CD8-positive, alpha-beta memory T cell (primary cell): ENCODE measurements around the gene CDH23. TPM values are rescaled to one million over a fixed set of nuclear protein-coding genes. Genes with fewer than 3 reads are reported as not detected.
A peak's percentile ranks its signal among the peaks of the same experiment; 100 is the strongest.

Experiments used
- CTCF ChIA-PET: fragments of 350-600 bp; sonication (Branson Sonifier 250); formaldehyde crosslinking; loops from one replicate; lab custom pipeline; 2021; ENCODE audit warnings: antibody characterized with exemption; lab: Charles Lee
- POLR2A ChIA-PET: fragments of 350-600 bp; sonication (Branson Sonifier 250); formaldehyde crosslinking; loops from one replicate; lab custom pipeline; 2021; ENCODE audit warnings: antibody characterized with exemption; lab: Charles Lee
- DNase-seq, 5 donors: peaks; one replicate each; pipeline versions ENCODE4 v3.0.0 to v3.0.0-alpha.2; 2020 to 2022; ENCODE audit warnings: mixed read lengths in 1 of 5
- H3K27ac ChIP-seq: one replicate; pipeline ENCODE4 v1.7.0; 2013; ENCODE audit warnings: low read depth, mild to moderate bottlenecking, low read length, moderate library complexity
- H3K27me3 ChIP-seq: 2 replicates; pipeline ENCODE4 v1.7.0; 2013; ENCODE audit warnings: low read length, mild to moderate bottlenecking; ENCODE audit not compliant: insufficient read depth, poor library complexity, severe bottlenecking
- H3K36me3 ChIP-seq: 2 replicates; pipeline ENCODE4 v1.7.0; 2013; ENCODE audit warnings: mild to moderate bottlenecking, low read length, moderate library complexity; ENCODE audit not compliant: insufficient read depth
- H3K4me1 ChIP-seq: 2 replicates; pipeline ENCODE4 v1.7.0; 2013; ENCODE audit warnings: mild to moderate bottlenecking, low read length, moderate library complexity; ENCODE audit not compliant: insufficient read depth
- H3K4me3 ChIP-seq: 2 replicates; pipeline ENCODE4 v1.7.0; 2013; ENCODE audit warnings: mild to moderate bottlenecking, low read length
- H3K9me3 ChIP-seq: 2 replicates; pipeline ENCODE4 v1.7.0; 2013; ENCODE audit warnings: mild to moderate bottlenecking, low read length
- H3K27ac Mint-ChIP-seq, 8 donors: one replicate each; pipeline ENCODE4 v1.8.0; 2020 to 2021; ENCODE audit warnings: mixed read lengths in 8 of 8, mild to moderate bottlenecking in 6 of 8, inconsistent platforms in 3 of 8, moderate library complexity in 3 of 8
- H3K27me3 Mint-ChIP-seq, 2 donors: one replicate each; pipeline ENCODE4 v1.8.0; 2020 to 2021; ENCODE audit warnings: mixed read lengths in 2 of 2, mild to moderate bottlenecking in 1 of 2, moderate library complexity in 1 of 2
- H3K36me3 Mint-ChIP-seq, 3 donors: one replicate each; pipeline ENCODE4 v1.8.0; 2020 to 2021; ENCODE audit warnings: mixed read lengths in 3 of 3, inconsistent platforms in 1 of 3, mild to moderate bottlenecking in 1 of 3
- H3K4me1 Mint-ChIP-seq, 3 donors: one replicate each; pipeline ENCODE4 v1.8.0; 2020 to 2021; ENCODE audit warnings: mixed read lengths in 3 of 3, inconsistent platforms in 1 of 3, mild to moderate bottlenecking in 1 of 3
- H3K4me3 Mint-ChIP-seq, 7 donors: one replicate each; pipeline ENCODE4 v1.8.0; 2020 to 2021; ENCODE audit warnings: mixed read lengths in 7 of 7, mild to moderate bottlenecking in 6 of 7, moderate library complexity in 4 of 7, inconsistent platforms in 2 of 7
- H3K9me3 Mint-ChIP-seq, 5 donors: one replicate each; pipeline ENCODE4 v1.8.0; 2020 to 2022; ENCODE audit warnings: mixed read lengths in 5 of 5, mild to moderate bottlenecking in 3 of 5, moderate library complexity in 2 of 5, inconsistent platforms in 1 of 5
- polyA plus RNA-seq: library from polyadenylated mRNA; unstranded; fragments of 300-500 nt; fragmentation: Illumina TruSeq; gene quantifications from one replicate; pipeline ENCODE4 v1.2.3, GENCODE V29; 2021
- total RNA-seq, 2 experiments: library from RNA; stranded (reverse); gene quantifications; one replicate each; pipeline ENCODE4 v1.2.3, GENCODE V29; 2021

Gene CDH23
- total and polyA plus RNA-seq, 3 experiments from 2014 or later: 0.74 to 2.0 (median 0.78) TPM

- H3K4me1 ChIP-seq: no peaks in the 10 kb centered on the region
- Mint-ChIP-seq H3K4me1 (peaks cover 0 to 6% (median 2%) of the 10 kb centered on the region in 3 donors), H3K36me3 (no peaks in the 10 kb centered on the region), H3K27ac (no peak overlapping the region), H3K9me3 (no peaks in the 10 kb centered on the region), H3K4me3 (no peak overlapping the region), H3K27me3 (peaks cover 0 to 6% of the 10 kb centered on the region in 2 donors)
- H3K27ac ChIP-seq: no peak overlapping the region
- no peak for DNase-seq
- ChIA-PET POLR2A (no interaction called here), CTCF (no interaction called here)
- H3K36me3 ChIP-seq: no peaks in the 10 kb centered on the region
- no peak overlapping the region for H3K4me3 ChIP-seq
- H3K9me3 ChIP-seq: no peaks in the 10 kb centered on the region
- H3K27me3 ChIP-seq: no peaks in the 10 kb centered on the region
Measured at GRCh38 chr10:71681977-71682376, 285.3 kb downstream of the CDH23 start.

GRCh38 chr10:71683301-71683700, 286.6 kb downstream of the CDH23 start:
- Mint-ChIP-seq H3K4me3 (no peak overlapping the region), H3K27ac (peak overlapping the region in 1 of 8 donors; percentile 28), H3K9me3 (peaks cover 0 to 5% (median 2%) of the 10 kb centered on the region in 5 donors), H3K27me3 (peaks cover 0 to 6% of the 10 kb centered on the region in 2 donors), H3K36me3 (peaks cover 0 to 2% (median 0%) of the 10 kb centered on the region in 3 donors), H3K4me1 (peaks cover 0 to 6% (median 5%) of the 10 kb centered on the region in 3 donors)
- no peaks in the 10 kb centered on the region for H3K36me3 ChIP-seq
- no peaks in the 10 kb centered on the region for H3K4me1 ChIP-seq
- no peak for DNase-seq
- no peak overlapping the region for H3K27ac ChIP-seq
- CTCF ChIA-PET: interaction anchor here (0.7 kb wide), 1 partner anchor 18 kb away, joined by 3 read pairs; no protein-coding TSS in a partner anchor
- POLR2A ChIA-PET: no interaction called here
- H3K27me3 ChIP-seq: no peaks in the 10 kb centered on the region
- no peaks in the 10 kb centered on the region for H3K9me3 ChIP-seq
- H3K4me3 ChIP-seq: no peak overlapping the region

- POLR2A ChIA-PET: no interaction called here
Measured at GRCh38 chr10:71684356-71685173, 287.8 kb downstream of the CDH23 start.

GRCh38 chr10:71685554-71686232, 289.0 kb downstream of the CDH23 start:
- Mint-ChIP-seq H3K4me3 (no peak overlapping the region), H3K27me3 (no peaks in the 10 kb centered on the region), H3K9me3 (peaks cover 0 to 5% (median 3%) of the 10 kb centered on the region in 5 donors), H3K27ac (peak overlapping the region in 1 of 8 donors; percentile 17), H3K36me3 (peaks cover 0 to 2% (median 0%) of the 10 kb centered on the region in 3 donors), H3K4me1 (peaks cover 0 to 6% (median 5%) of the 10 kb centered on the region in 3 donors)
- no peak for DNase-seq
- Histone ChIP-seq H3K4me1 (no peaks in the 10 kb centered on the region), H3K27ac (no peak overlapping the region), H3K9me3 (no peaks in the 10 kb centered on the region), H3K4me3 (no peak overlapping the region), H3K27me3 (no peaks in the 10 kb centered on the region), H3K36me3 (no peaks in the 10 kb centered on the region)
- CTCF ChIA-PET: interaction anchor here (1.7 to 1.9 kb wide), 2 partner anchors 9 to 12 kb away, joined by 5 to 7 read pairs; no protein-coding TSS in a partner anchor
- POLR2A ChIA-PET: no interaction called here

More at GRCh38 chr10:71684356-71685173, 287.8 kb downstream of the CDH23 start:
- no peak overlapping the region for H3K27ac ChIP-seq
- CTCF ChIA-PET: interaction anchor here (1.1 to 1.9 kb wide), 2 partner anchors 13 to 89 kb away, joined by 3 to 7 read pairs; partner anchors contain the start of gene VSIR
- DNase-seq: no peak
- no peaks in the 10 kb centered on the region for H3K4me1 ChIP-seq
- H3K27me3 Mint-ChIP-seq: peaks cover 0 to 6% of the 10 kb centered on the region in 2 donors
- no peak overlapping the region for H3K4me3 ChIP-seq
- H3K27ac Mint-ChIP-seq: peak overlapping the region in 1 of 8 donors; percentile 63
- H3K4me3 Mint-ChIP-seq: no peak overlapping the region
- no peaks in the 10 kb centered on the region for H3K9me3 ChIP-seq
- peaks cover 0 to 6% (median 5%) of the 10 kb centered on the region in 3 donors for H3K4me1 Mint-ChIP-seq
- no peaks in the 10 kb centered on the region for H3K36me3 ChIP-seq
- peaks cover 0 to 5% (median 3%) of the 10 kb centered on the region in 5 donors for H3K9me3 Mint-ChIP-seq
- peaks cover 0 to 2% (median 0%) of the 10 kb centered on the region in 3 donors for H3K36me3 Mint-ChIP-seq
- no peaks in the 10 kb centered on the region for H3K27me3 ChIP-seq

GRCh38 chr10:71687077-71687476, 290.4 kb downstream of the CDH23 start:
- DNase-seq: no peak
- no peaks in the 10 kb centered on the region for H3K4me1 ChIP-seq
- H3K36me3 Mint-ChIP-seq: peaks cover 0 to 2% (median 0%) of the 10 kb centered on the region in 3 donors
- no peak overlapping the region for H3K4me3 Mint-ChIP-seq
- POLR2A ChIA-PET: no interaction called here
- no peaks in the 10 kb centered on the region for H3K9me3 ChIP-seq
- H3K9me3 Mint-ChIP-seq: peaks cover 0 to 6% (median 5%) of the 10 kb centered on the region in 5 donors
- no peaks in the 10 kb centered on the region for H3K36me3 ChIP-seq
- no peaks in the 10 kb centered on the region for H3K27me3 Mint-ChIP-seq
- H3K27me3 ChIP-seq: no peaks in the 10 kb centered on the region
- H3K27ac Mint-ChIP-seq: peak overlapping the region in 1 of 8 donors; percentile 87
- H3K27ac ChIP-seq: no peak overlapping the region
- H3K4me3 ChIP-seq: no peak overlapping the region
- CTCF ChIA-PET: interaction anchor here (1.4 to 1.7 kb wide), 2 partner anchors 8 to 22 kb away, joined by 4 to 5 read pairs; no protein-coding TSS in a partner anchor
- H3K4me1 Mint-ChIP-seq: peaks cover 0 to 6% (median 5%) of the 10 kb centered on the region in 3 donors

- no peaks in the 10 kb centered on the region for H3K4me1 ChIP-seq
- ChIA-PET CTCF (interaction anchor here (1.4 to 1.7 kb wide), 2 partner anchors 7 to 21 kb away, joined by 4 to 5 read pairs; no protein-coding TSS in a partner anchor), POLR2A (no interaction called here)
- Mint-ChIP-seq H3K4me1 (peaks cover 0 to 6% (median 5%) of the 10 kb centered on the region in 3 donors), H3K4me3 (no peak overlapping the region), H3K27ac (peak overlapping the region in 3 of 8 donors; percentile 60 to 90 (median 73)), H3K36me3 (peaks cover 0 to 2% (median 0%) of the 10 kb centered on the region in 3 donors), H3K27me3 (no peaks in the 10 kb centered on the region), H3K9me3 (peaks cover 0 to 6% (median 5%) of the 10 kb centered on the region in 5 donors)
- H3K36me3 ChIP-seq: no peaks in the 10 kb centered on the region
- no peaks in the 10 kb centered on the region for H3K27me3 ChIP-seq
- no peak overlapping the region for H3K4me3 ChIP-seq
- DNase-seq: no peak
- no peaks in the 10 kb centered on the region for H3K9me3 ChIP-seq
- no peak overlapping the region for H3K27ac ChIP-seq
Measured at GRCh38 chr10:71687480-71687879, 290.8 kb downstream of the CDH23 start.

- ChIA-PET POLR2A (no interaction called here), CTCF (no interaction called here)
- Mint-ChIP-seq H3K4me3 (peak overlapping the region in 1 of 7 donors; percentile 22), H3K27ac (peak overlapping the region; percentile 60 to 95 (median 80)), H3K4me1 (peaks cover 0 to 6% (median 5%) of the 10 kb centered on the region in 3 donors), H3K36me3 (peaks cover 0 to 2% (median 0%) of the 10 kb centered on the region in 3 donors), H3K27me3 (no peaks in the 10 kb centered on the region), H3K9me3 (peaks cover 0 to 6% (median 5%) of the 10 kb centered on the region in 5 donors)
- Histone ChIP-seq H3K9me3 (no peaks in the 10 kb centered on the region), H3K27ac (no peak overlapping the region), H3K4me1 (no peaks in the 10 kb centered on the region), H3K36me3 (no peaks in the 10 kb centered on the region), H3K4me3 (no peak overlapping the region), H3K27me3 (no peaks in the 10 kb centered on the region)
- no peak for DNase-seq
Measured at GRCh38 chr10:71688256-71688655, 291.5 kb downstream of the CDH23 start.
